HG03571 (cell line): Measurements from ENCODE around the gene NEO1.
"Not testable (repeated sequence)": the region's sequence is repeated elsewhere in the genome, so short reads cannot be mapped to it uniquely, and the experiment has no call there.

Source experiments
- ATAC-seq: cut with Tn5 transposase; IDR thresholded peaks from one replicate; pipeline ENCODE4 v1.9.1; 2021; ENCODE audit not compliant: unreplicated experiment

Gene NEO1

GRCh38 chr15:73195166-73195565 is 142.9 kb downstream of the NEO1 start:
- no peak for ATAC-seq

DNA sequence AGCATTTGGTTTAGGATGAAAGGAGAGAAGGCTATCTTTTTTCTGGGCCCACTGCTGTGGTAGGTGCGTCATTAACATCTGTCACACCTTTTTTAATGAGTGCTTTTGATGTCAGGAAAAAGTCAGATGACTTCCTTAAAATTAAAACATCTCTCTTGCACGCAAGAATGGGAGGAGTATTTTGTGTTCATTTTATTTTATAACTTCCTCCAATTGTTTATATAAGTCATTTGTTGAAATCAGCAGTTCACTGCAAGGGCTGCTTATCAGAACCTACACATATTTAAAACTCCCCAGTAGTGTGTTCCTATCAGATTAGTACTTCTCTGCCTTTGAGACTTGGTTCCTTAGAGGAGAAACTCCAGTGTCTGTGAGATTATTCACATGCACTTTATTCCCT is 143.8 kb downstream of the NEO1 start:
- ATAC-seq: no peak

- ATAC-seq: no peak
Measured at GRCh38 chr15:73200339-73200738, 148.1 kb downstream of the NEO1 start.

DNA sequence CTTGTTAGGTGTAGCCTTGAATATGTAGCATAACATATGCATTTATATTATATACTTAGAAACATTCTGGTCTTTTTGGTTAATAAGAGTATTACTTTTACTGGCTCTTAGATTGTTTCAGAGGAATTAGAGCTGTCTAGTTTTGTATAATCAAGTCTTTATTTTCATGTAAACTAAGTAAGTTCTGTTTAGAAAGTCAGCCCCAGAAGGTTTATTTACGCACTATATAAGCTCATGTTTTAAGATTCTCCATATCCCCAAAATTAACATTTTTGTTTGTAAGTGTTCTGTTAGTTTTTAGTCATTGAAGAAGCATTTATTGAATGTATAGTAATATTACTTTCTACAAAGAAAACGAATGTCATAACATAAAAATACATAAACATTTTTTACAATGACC is 158.4 kb downstream of the NEO1 start:
- no peak for ATAC-seq

GRCh38 chr15:73212424-73212823 is 160.2 kb downstream of the NEO1 start:
- ATAC-seq: no peak

DNA sequence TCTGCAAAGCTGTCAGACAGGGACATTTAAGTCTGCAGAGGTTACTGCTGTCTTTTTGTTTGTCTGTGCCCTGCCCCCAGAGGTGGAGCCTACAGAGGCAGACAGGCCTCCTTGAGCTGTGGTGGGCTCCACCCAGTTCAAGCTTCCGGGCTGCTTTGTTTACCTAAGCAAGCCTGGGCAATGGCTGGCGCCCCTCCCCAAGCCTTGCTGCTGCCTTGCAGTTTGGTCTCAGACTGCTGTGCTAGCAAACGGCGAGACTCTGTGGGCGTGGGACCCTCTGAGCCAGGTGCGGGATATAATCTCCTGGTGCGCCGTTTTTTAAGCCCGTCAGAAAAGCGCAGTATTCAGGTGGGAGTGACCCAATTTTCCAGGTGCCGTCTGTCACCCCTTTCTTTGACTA is 169.2 kb downstream of the NEO1 start:
- not testable (repeated sequence) for ATAC-seq

GRCh38 chr15:73225358-73226015 is 173.2 kb downstream of the NEO1 start:
- ATAC-seq: no peak

DNA sequence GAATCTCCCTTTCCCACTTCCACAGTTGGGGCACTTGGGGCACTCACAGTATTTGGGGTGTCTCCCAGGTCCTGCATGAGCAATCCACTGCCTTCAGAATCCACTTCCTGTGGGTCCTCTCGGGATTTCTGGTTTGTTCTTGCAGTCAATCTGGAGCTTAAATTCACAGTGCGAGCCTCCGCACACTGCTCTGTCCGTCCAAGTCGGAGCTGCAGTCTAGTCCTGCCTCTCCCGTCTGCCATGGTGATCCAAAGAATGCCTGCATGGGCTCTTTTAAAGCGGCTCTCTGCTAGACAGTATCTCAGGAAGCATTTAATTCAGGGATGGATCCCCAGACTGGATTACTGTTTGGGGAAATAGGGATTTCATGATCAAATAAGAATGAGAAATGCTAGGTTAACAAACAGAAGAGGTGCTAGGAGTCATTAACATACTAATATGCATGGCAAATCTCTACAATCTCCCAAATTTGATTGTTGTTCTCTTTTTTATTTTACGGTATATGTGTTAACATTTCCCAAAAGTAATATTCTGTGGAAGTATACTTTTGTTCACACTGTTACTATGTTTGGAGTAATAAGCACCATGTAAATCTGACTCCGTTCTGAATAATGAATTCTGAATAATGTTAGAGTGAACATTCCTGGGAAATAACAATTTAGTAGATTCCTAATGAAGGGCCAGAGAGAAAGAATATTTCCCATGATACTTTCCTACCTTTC is 174.0 kb downstream of the NEO1 start:
- ATAC-seq: no peak

DNA sequence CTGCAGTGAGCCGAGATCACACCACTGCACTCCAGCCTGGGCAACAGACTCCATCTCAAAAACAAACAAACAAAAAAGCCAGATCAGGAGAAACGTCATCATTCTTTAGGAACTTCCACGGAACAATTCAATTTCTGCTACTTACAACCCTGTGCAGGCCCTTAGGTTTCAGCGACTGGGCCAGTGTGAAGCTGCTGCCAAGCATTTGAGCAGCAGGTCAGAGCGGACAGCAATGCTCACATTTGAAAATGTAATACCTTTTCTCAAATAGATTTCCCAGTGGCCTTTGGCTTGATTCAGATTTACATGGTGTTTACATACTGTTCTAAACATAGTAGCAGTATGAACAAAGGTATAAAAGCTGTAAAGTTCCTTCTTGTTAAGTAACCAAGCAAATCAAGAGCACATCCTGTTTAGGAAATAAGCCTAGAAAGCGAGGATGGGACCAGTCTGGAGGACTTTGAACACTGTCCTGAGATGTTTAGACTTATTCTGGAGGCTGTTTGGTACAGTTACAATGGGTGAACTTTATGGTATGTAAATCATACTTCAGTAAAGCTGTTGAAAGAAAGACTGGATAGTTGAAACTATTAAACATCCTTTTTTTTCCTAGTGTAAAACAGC is 175.3 kb downstream of the NEO1 start:
- ATAC-seq: no peak

DNA sequence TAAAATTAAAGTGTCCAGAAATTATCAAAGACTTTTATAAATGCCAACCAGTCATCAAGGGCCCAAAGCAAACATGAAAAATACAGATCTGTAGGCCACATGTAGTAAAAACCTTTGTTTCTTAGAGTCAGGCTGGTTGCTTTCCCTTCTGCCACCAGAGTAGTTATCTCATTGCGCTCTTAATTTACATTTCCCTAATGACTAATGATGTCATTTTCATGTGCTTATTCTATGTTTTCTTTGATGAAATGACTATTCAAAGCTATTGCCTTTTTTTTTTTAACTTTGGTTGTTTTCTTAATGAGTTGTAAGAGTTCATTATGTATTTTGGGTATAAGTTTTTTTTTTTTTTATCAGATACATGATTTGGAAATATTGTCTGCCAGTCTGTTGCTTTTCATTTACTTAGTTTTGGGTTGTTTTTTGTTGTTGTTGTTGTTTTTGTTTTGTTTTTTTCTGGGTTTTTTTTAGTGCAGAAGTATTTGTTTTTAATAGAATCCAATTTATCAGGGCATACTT is 175.9 kb downstream of the NEO1 start:
- ATAC-seq: no peak

DNA sequence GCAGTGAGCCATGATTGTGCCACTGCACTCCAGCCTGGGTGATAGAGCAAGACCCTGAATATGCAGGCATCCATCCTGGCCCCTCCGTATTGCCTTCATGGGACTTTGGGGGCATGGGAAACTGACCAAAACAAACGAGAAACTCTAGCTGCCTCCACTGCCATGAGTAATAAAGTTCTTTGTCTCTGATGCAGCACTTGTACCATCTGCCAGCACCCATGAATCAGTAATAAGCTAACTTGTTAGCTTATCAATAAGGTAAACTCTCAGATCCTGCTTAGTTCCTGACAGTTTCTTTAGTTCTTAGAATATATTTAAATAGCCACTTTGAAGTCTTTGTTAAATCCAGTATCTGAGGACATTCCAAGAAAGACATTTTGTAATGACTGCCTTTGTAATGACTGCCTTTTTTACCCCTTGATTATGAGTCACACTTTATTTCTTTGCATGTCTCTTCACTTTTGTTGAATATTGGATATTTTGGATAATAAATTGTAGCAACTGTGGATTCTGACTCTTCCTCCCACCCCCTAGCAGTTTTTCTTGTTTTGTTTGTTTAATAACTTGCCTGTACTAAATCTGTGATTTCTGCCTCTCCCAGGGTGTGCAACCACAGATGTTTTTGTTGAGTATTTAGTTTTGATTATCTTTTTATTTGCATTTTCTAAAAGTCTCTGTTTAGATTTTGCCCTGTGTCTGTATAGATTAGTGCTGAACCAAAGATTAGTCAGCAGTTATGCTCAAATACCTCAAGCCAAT is 179.6 kb downstream of the NEO1 start:
- ATAC-seq: no peak

GRCh38 chr15:73232776-73233175 is 180.5 kb downstream of the NEO1 start:
- ATAC-seq: no peak

DNA sequence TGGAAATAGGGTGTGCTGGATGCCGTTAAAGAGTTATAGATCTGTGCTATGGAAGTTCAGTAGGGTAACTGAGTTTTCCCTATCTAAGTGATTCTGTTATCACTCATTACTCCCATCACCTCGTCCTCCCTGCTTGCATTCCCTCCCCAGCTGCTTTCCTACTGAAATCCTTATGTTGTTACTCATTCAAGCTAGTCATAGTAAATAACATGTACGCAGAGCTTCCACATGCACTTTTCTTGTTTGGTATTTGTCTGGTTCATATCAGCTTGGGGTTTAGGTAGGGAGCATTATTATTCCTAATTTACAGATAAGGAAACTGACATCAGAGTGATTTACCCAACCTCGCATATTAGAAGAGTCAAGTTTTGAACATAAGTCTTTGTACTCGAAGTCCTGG is 181.4 kb downstream of the NEO1 start:
- no peak for ATAC-seq

DNA sequence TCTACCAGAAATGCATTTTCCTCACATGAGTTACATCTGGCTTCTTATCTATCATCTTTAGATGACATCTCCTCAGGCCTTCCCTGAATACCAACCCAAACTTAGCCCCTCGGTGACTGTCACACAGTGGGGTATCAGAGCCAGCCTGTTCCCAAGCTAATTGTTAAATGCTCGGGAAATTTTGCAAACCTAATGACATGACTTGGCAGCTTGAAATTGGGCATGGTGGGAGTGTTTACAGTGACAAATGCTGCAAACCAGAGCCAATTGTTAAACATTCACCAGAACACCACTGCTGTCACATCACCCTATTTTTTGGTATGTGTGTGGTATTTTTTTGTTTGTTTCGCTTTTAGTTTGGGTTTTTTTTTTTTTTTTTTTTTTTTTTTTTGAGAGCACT is 185.6 kb downstream of the NEO1 start:
- no peak for ATAC-seq

- no peak for ATAC-seq
Measured at GRCh38 chr15:73239564-73240215, 187.4 kb downstream of the NEO1 start.

DNA sequence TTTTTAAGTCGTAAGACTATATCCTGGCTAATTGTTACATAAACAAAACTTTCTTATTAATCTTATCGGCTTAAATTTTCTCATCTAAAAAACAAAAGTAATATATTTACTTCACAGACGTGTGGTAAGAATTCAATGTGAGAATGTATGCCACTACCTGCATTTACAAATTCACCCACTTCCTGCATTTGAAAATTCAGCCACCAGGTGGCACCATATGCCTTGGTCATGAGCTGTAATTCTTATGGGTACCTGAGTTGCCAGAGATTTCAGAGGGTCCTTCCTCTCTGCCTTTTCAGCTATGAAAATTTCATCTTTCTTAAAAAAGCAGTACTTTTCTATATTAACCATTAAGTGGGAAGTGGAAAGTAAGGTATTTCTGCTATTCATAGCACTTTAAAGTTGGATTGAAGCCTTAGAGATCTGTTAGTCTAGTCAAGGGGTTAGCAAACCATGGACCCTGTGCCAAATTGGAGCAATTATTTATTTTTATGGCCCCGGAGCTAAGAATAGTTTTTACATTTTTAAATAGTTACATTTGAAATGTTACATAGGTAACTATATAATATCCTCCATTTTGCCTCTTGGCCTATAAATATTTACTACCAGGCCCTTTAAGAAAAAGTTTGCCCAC is 188.7 kb downstream of the NEO1 start:
- ATAC-seq: no peak

- no peak for ATAC-seq
Measured at GRCh38 chr15:73244333-73244732, 192.1 kb downstream of the NEO1 start.

- no peak for ATAC-seq
Measured at GRCh38 chr15:73246439-73246838, 194.2 kb downstream of the NEO1 start.

DNA sequence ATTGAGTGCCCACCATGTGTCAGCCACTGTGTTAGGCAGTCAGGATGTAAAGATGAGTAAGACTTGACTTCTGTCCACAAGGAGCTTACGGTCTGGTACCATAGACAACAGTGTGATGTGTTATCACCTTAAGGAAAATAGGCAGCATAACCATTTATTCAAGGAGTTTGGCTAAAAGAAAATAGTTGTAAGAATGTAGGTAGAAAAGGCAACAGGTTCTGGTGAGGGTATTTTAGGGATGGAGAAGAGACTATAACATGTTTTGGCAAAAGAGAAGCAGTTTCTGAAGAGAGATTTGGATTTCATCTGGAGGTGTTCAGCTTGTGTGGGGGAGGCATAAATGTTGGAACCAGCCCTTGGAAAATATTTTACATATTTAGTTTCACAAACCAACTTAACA is 194.6 kb downstream of the NEO1 start:
- no peak for ATAC-seq

- no peak for ATAC-seq
Measured at GRCh38 chr15:73247331-73247730, 195.1 kb downstream of the NEO1 start.
